Activated gamma-delta T cell treated with anti-CD3 and anti-CD28 coated beads, Interleukin-2, amount 50 U/mL, for 16 hours (primary cell): ENCODE measurements around the gene PTK7.
A peak's percentile ranks its signal among the peaks of the same experiment; 100 is the strongest.
"Not testable (repeated sequence)": the region's sequence is repeated elsewhere in the genome, so short reads cannot be mapped to it uniquely, and the experiment has no call there.

Experiments
- DNase-seq: peaks from one replicate; pipeline ENCODE4 v3.0.0-alpha.2; 2020; ENCODE audit warnings: low read depth

Gene PTK7

DNA sequence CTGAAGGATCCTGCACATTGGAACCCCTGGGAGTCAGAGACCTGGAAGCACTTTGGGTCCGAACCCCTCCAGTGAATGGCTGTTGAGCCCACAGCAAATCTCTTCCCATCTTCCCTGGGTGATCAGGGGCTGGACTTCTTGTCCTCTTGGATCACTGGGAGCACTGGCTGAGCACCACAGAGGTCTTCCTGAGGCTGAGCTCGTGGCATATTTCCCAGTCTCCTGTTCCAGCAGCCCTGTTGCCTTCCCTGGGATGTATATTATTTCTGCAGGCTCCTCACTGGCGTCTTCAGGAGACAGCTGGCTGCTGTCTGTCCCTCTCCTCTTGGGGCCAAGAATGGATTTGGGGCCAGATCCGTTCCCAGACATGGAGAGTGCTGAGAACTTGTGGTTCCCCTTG is 43.4 kb downstream of the PTK7 start:
- no peak for DNase-seq

DNA sequence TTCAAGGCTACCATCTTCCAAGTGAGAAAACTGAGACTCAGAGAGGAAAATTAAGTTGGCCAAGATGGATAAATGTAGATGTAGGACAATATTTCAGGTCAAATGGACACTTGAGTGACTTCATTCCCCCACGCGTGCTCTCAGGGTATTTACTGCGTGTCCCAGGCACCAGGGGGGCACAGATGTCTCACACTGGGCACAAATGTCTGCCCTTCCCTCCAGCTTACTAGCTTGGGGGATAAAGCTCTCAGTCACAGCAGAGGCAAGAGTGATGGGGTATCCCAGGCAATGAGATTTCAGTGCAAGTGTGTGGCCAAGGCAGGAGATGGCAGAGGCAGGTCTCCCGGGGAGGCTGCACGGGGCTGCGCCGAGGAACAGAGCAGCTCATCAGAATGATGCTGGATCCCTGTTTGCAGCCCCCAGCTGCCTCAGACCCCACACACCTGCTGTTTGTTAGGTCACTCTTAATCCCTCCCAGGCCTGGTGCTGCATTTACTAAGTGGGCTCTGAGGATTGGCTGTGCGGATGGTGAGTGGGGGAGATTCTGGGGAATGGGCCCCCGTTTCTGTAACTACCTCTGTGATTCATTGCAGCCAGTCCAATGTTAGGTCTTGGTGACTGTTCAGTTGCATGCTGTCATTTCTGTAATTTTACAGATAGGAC is 44.1 kb downstream of the PTK7 start:
- no peak for DNase-seq

- DNase-seq, result no peak
Measured at GRCh38 chr6:43120944-43121913, 45.1 kb downstream of the PTK7 start.

DNA sequence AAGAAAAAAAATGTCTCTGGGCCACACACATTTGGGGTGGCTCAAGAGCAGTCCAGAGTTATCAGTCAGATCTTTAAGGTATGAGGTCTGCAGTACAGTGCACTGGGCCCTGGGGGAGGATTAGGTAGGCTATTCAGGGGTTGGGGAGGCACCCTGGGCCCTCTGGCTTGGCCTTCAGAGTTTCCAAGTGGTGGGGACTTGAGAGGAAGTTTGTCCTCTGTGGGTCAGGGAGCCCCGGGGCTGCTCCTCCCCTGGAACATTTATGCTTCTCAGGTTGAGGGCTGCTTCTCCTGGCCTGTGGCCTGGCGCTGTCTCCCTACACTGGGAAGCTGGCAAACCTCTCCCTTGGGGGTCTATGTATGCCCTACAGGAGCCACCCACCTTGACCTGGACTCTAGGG is 46.0 kb downstream of the PTK7 start:
- no peak for DNase-seq

GRCh38 chr6:43123461-43124314 is 47.6 kb downstream of the PTK7 start:
- no peak for DNase-seq

DNA sequence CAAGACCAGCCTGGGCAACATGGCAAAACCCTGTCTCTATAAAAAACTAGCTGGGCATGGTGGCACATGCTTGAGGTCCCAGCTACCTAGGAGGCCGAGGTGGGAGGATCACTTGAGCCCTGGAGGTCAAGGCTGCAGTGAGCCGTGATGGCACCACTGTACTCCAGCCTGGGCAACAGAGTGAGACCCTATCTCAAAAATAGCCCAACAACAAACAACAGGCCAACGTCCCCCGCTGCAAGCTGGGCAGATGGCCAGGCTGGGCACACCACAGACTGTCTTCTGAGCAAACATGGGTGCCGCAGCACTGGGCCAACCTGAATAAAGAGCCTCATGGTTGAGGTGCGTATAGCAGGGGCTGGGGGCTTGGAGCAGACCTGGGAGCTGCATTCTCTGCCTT is 48.4 kb downstream of the PTK7 start:
- DNase-seq, result no peak

GRCh38 chr6:43125119-43125518 is 49.0 kb downstream of the PTK7 start:
- DNase-seq, result no peak

GRCh38 chr6:43125555-43125954 is 49.4 kb downstream of the PTK7 start:
- DNase-seq, result no peak

GRCh38 chr6:43127180-43127579 is 51.1 kb downstream of the PTK7 start:
- no peak for DNase-seq

GRCh38 chr6:43127877-43128276 is 51.8 kb downstream of the PTK7 start:
- no peak for DNase-seq

DNA sequence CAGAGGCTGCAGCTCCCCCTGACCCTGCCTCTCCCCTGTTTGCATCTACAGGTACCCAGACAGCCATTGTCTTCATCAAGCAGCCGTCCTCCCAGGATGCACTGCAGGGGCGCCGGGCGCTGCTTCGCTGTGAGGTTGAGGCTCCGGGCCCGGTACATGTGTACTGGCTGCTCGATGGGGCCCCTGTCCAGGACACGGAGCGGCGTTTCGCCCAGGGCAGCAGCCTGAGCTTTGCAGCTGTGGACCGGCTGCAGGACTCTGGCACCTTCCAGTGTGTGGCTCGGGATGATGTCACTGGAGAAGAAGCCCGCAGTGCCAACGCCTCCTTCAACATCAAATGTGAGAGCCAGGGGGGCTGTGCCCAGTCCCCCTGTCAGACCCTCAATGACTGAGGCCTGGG is 52.8 kb downstream of the PTK7 start:
- no peak for DNase-seq

DNA sequence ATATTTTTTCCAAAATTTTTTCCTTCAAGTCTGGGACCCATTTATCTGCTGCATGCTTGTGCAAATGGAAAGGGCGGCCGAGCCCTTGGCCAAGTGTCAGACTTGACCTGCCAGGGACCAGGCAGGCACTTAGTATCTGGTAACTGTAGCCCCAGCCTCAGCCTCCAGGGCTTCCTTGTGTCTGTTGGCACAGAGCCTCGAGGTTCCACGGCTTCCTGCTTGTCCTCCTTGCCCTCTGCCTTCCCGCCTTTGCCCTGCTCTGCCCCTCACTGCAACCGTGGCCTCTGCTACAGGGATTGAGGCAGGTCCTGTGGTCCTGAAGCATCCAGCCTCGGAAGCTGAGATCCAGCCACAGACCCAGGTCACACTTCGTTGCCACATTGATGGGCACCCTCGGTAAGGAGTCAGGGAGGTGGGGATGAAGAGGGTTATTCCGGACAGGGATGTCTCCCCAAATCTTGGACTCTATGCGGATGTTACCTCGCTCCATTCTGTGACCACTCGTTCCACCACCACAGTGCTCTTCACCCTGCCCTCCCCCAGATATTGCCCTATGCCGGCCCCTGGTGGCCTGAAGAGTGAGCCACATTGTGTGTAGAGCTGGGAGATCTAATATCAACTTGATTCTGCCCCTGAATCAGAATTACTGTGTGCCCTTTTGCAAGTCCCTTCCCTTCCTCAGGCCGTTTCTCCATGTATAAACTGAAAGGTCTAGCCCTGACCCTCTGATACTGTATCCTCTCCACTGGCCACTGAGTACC is 53.5 kb downstream of the PTK7 start:
- DNase-seq, result no peak

DNA sequence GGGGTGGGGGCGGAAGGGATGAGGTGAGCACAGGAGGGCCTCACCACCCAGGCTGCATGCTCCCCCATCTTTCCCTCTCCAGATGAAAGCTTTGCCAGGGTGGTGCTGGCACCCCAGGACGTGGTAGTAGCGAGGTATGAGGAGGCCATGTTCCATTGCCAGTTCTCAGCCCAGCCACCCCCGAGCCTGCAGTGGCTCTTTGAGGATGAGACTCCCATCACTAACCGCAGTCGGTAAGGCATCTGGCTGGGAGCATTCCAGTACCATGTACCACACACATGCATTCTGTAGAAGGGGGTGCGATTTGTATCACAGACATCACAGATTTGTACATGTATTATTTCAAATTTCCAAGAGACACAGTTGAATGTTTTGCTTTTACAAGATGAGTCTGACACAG is 54.3 kb downstream of the PTK7 start:
- no peak for DNase-seq

DNA sequence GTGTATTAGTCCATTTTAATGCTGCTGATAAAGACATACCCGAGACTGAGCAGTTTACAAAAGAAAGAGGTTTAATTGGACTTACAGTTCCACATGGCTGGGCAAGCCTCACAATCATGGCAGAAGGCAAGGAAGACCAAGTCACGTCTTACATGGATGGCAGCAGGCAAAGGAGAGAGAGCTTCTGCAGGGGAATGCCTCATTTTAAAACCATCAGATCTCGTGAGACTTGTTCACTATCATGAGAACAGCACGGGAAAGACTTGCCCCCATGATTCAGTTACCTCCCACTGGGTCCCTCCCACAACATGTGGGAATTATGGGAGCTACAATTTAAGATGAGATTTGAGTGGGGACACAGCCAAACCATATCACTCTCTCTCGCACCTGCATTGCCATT is 55.3 kb downstream of the PTK7 start:
- DNase-seq, result not testable (repeated sequence)

DNA sequence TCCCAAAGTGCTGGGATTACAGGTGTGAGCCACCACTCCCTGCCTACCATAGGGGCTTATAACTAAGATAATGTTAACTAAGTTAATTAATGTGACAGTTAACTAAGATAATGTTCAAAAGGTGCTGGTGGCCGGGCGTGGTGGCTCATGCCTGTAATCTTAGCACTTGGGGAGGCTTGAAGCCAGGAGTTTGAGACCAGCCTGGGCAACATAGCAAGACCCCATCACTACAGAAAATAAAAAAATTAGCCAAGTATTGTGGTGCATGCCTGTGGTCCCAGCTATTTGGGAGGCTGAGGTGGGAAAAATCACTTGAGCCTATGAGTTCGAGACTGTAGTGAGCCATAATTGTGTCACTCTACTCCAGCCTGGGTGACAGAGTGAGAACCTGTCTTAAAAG is 62.2 kb downstream of the PTK7 start:
- DNase-seq, result no peak

DNA sequence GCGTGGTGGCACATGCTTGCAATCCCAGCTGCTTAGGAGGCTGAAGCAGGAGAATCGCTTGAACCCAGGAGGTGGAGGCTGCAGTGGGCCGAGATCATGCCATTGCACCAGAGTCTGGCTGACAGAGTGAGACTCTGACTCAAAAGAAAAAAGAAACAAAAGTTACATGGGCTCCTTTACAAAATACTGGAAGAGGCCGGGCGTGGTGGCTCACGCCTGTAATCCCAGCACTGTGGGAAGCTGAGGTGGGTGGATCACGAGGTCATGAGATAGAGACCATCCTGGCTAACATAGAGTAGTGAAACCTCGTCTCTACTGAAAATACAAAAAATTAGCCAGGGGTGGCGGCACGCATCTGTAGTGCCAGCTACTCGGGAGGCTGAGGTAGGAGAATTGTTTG is 63.9 kb downstream of the PTK7 start:
- not testable (repeated sequence) for DNase-seq

- DNase-seq, result no peak
Measured at GRCh38 chr6:43141644-43142043, 65.5 kb downstream of the PTK7 start.

DNA sequence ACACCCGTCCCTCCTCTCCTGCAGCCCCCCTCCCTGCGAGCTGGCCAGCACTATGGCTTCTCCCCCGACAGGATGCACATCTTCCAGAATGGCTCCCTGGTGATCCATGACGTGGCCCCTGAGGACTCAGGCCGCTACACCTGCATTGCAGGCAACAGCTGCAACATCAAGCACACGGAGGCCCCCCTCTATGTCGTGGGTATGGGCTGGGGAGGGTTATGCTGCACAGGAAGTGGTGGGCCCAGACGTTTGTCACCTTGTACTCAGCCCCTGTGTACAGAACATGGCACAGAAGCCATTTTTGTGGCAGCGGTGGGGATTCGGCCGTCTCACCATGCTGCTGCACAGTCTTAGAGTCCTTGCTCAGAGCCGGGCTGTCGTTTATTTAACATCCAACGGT is 66.0 kb downstream of the PTK7 start:
- DNase-seq, result no peak

DNA sequence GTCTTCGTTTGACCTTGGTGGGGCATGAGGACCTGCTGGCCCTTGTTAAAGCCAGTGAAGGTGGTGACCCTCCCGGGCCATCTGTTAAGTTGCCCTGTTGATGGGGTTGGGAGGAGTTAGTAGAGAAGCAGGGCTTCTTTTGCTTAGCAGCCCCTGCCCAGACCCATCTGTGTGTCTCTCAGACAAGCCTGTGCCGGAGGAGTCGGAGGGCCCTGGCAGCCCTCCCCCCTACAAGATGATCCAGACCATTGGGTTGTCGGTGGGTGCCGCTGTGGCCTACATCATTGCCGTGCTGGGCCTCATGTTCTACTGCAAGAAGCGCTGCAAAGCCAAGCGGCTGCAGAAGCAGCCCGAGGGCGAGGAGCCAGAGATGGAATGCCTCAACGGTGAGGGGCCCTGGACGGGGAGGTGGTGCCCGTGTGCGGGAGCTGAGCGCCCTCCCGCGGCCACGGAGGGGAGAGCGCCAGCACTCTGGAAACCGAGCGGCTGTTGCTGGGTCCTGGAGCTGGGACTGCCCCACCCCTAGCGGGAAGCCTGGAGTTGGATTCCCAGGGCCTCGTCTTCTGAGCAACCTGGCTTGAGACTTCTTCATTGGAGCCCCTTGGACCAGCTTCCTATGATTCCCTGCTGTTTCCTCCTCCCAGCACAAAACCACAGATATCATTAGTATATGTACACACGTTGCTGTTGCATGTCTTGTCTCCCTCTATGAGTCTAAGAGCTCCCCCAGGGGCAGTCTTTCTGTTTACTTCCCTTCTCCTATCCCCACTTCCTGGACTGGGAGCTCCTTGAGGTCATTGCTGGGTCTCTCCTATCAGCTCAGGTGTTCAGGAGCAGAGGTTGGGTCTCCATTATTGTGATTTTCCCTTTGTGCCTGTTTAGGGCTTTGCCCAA is 67.4 kb downstream of the PTK7 start:
- peak; percentile 57 for DNase-seq

DNA sequence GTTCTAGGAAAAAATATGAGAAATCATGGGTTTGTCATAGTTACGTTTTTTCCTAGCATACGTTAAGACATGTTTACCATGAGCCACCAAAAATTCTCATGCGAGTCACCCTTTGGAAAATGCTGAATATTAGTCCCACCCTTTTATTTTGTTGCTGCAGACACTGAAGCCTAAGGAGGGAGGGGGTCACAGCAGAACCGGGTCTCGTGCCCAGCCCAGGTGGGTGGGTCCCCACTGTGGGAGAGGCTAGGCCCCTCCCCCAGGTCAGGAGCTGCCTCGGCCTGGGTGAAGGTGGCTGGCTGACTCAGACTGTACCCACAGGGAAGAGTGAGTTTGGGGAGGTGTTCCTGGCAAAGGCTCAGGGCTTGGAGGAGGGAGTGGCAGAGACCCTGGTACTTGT is 68.8 kb downstream of the PTK7 start:
- no peak for DNase-seq

DNA sequence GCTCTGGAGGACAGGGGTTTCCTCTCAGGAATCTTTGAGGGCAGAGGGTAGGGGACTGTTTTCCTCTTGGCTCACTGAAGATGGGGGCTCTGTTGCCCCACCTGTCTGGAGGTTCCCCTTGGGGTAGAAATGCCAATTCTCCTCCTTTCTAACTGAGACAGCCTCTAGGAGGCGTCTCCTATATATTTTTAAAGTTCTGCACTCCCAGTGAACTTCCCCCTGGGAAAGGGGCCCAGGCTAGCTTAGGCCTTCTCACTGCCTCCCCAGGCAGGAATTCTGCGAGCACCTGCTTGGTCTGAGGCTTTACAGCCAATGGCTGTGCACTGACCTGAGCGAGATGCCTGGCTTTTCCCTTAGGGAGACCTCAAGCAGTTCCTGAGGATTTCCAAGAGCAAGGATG is 70.1 kb downstream of the PTK7 start:
- no peak for DNase-seq
